Smooth muscle cell (in vitro differentiated cells): ENCODE data around the gene MOAP1. TPM values are rescaled to one million over a fixed set of nuclear protein-coding genes. Genes with fewer than 3 reads are reported as not detected.

Experiments
- DNase-seq: peaks from one replicate; lab custom pipeline; 2025; ENCODE audit not compliant: unreplicated experiment; lab: John Stamatoyannopoulos, UW
- H2AFZ ChIP-seq: fragments of 200-600 bp; sonication (generic); 2 replicates; pipeline ENCODE4 v1.6.0; 2016; ENCODE audit warnings: antibody characterized with exemption, low read depth, mild to moderate bottlenecking
- H3F3A ChIP-seq: fragments of 200-600 bp; sonication (generic); 2 replicates; pipeline ENCODE4 v1.6.0; 2017; ENCODE audit warnings: antibody characterized with exemption, low read depth
- H3K27ac ChIP-seq: fragments of 200-600 bp; sonication (generic); 2 replicates; pipeline ENCODE4 v1.5.1; 2016; ENCODE audit warnings: low read depth, mild to moderate bottlenecking
- H3K27me3 ChIP-seq: fragments of 200-600 bp; sonication (generic); 2 replicates; pipeline ENCODE4 v1.6.1; 2016; ENCODE audit warnings: low read depth, mild to moderate bottlenecking
- H3K36me3 ChIP-seq: fragments of 200-600 bp; sonication (generic); 2 replicates; pipeline ENCODE4 v1.5.1; 2016; ENCODE audit warnings: low read depth
- H3K4me1 ChIP-seq: fragments of 200-600 bp; sonication (generic); 2 replicates; pipeline ENCODE4 v1.5.1; 2016; ENCODE audit warnings: low read depth
- H3K4me2 ChIP-seq: fragments of 200-600 bp; sonication (generic); 2 replicates; pipeline ENCODE4 v1.6.0; 2016; ENCODE audit warnings: mild to moderate bottlenecking
- H3K4me3 ChIP-seq: fragments of 200-600 bp; sonication (generic); 2 replicates; pipeline ENCODE4 v1.5.1; 2016; ENCODE audit warnings: mild to moderate bottlenecking
- H3K79me2 ChIP-seq: fragments of 200-600 bp; sonication (generic); 2 replicates; pipeline ENCODE4 v1.6.0; 2016; ENCODE audit warnings: low read depth, mild to moderate bottlenecking
- H3K9ac ChIP-seq: fragments of 200-600 bp; sonication (generic); 2 replicates; pipeline ENCODE4 v1.6.0; 2016; ENCODE audit warnings: low read depth
- H3K9me3 ChIP-seq: fragments of 200-600 bp; sonication (generic); replicated peaks from 2 replicates; pipeline ENCODE4 v1.5.1; 2016; ENCODE audit warnings: low read depth
- H4K20me1 ChIP-seq: fragments of 200-600 bp; sonication (generic); 2 replicates; pipeline ENCODE4 v1.6.0; 2016; ENCODE audit warnings: low read depth
- WGBS: methylation state at CpG from one replicate; pipeline ENCODE4 v1.1.7; 2016; ENCODE audit warnings: low lambda C conversion rate; 5-methylcytosine and 5-hydroxymethylcytosine counted together
- polyA plus RNA-seq: library from polyadenylated mRNA; unstranded; fragments of >200 nt; fragmentation: Nextera tagmentation; extraction: Ambion mirVana; gene quantifications from 2 replicates; pipeline ENCODE4 v1.2.1, GENCODE V29; 2016
- total RNA-seq: library from RNA; depleted of rRNA; stranded (reverse); fragments of >200 nt; gene quantifications from 2 replicates; pipeline ENCODE4 v1.2.3, GENCODE V29; 2014
- TF ChIP-seq, protein P1 (sequence below): fragments of 200-600 bp; sonication (generic); IDR thresholded peaks from 2 replicates; pipeline ENCODE4 v1.5.1; 2017; ENCODE audit warnings: borderline replicate concordance, mild to moderate bottlenecking, antibody characterized with exemption; ENCODE audit not compliant: insufficient read depth, poor library complexity, severe bottlenecking

Gene MOAP1
- total and polyA plus RNA-seq, 2 experiments from 2014 or later, result 6.9 to 7.7 TPM

DNA sequence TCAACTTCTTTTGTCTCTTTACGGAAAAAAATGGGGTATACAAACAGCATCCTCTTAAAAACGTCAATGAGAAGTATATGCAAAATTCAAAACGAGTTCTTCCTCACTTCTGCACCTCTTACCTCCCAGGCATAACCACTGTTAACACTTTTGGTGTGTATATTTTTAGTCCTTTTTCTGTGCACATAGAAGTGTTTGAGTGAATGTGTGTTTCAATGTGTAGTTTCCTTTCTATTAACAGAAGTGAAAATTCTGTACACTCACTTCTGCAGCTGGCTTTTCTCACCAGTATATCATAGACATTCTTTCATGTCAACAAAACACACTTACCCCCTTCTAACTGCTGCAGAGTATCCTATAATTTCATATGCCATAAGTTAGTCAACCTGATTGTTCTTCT lies 27.7 kb upstream of the MOAP1 start:
- no peak overlapping the region for H3K4me2 ChIP-seq
- no peak overlapping the region for H3K4me3 ChIP-seq
- H3K36me3 ChIP-seq, result no peaks in the 10 kb centered on the region
- peaks cover 8% of the 10 kb centered on the region for H3K4me1 ChIP-seq
- no peak for DNase-seq
- WGBS, result 92% methylated on average over 3 of the region's 3 CpGs
- H3K27me3 ChIP-seq, result no peaks in the 10 kb centered on the region
- H3F3A ChIP-seq, result no peaks in the 10 kb centered on the region
- TF ChIP-seq, protein P1, sequence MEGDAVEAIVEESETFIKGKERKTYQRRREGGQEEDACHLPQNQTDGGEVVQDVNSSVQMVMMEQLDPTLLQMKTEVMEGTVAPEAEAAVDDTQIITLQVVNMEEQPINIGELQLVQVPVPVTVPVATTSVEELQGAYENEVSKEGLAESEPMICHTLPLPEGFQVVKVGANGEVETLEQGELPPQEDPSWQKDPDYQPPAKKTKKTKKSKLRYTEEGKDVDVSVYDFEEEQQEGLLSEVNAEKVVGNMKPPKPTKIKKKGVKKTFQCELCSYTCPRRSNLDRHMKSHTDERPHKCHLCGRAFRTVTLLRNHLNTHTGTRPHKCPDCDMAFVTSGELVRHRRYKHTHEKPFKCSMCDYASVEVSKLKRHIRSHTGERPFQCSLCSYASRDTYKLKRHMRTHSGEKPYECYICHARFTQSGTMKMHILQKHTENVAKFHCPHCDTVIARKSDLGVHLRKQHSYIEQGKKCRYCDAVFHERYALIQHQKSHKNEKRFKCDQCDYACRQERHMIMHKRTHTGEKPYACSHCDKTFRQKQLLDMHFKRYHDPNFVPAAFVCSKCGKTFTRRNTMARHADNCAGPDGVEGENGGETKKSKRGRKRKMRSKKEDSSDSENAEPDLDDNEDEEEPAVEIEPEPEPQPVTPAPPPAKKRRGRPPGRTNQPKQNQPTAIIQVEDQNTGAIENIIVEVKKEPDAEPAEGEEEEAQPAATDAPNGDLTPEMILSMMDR, result no peak
- no peak overlapping the region for H2AFZ ChIP-seq
- H3K79me2 ChIP-seq, result peaks cover 8% of the 10 kb centered on the region
- no peaks in the 10 kb centered on the region for H3K9me3 ChIP-seq
- H4K20me1 ChIP-seq, result no peaks in the 10 kb centered on the region
- no peak overlapping the region for H3K27ac ChIP-seq
- no peak overlapping the region for H3K9ac ChIP-seq

DNA sequence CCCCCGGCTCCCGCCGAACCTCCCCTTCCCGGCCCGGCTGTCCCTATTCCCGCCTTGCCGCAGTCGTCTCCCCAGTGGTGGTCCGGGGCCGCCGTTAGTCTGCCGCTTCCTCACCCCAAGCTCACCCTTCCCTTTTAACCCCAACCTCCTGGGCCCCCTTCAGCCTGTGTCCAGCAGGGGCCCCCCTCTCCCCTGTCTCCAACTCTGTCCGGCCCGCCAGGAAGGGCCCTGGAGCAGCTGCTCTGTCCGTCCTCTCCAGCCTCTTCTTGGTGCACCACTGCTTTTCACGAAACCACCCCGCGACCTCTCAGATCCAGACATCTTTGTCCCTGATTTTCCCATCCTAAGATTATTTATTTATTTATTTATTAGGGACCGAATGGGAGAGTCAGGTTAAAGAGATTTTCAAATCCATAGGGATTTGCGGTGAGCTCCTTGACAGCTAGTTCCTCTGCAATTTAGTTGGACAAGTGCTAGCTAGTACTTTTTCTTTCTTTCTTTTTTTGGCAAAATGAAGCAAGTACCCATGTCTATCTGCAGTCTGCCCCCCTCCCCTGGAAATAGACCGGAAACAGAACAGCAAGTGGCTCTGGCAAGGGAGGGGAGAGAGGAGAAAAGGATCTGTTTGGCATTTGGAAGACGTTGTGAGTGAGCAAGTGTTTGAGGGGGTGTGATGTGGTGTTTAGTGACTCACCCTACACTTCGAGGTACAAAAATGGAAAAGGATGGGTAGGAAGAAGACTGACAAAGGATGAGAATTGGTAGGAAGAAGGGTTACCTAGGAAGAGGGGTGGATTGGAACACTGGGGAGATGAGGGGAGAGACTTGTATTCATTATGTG lies 23.0 kb upstream of the MOAP1 start:
- Histone ChIP-seq H3F3A (no peaks in the 10 kb centered on the region), H3K9me3 (no peaks in the 10 kb centered on the region), H3K36me3 (no peaks in the 10 kb centered on the region), H3K27me3 (no peaks in the 10 kb centered on the region), H3K4me3 (peak overlapping the region; percentile 73), H3K79me2 (peaks cover 29% of the 10 kb centered on the region), H3K9ac (peak overlapping the region; percentile 15), H3K27ac (peak overlapping the region; percentile 33), H3K4me2 (peak overlapping the region; percentile 87), H2AFZ (peak overlapping the region; percentile 68), H3K4me1 (peaks cover 11% of the 10 kb centered on the region), H4K20me1 (no peaks in the 10 kb centered on the region)
- TF ChIP-seq, protein P1, result peak; percentile 46
- 1% methylated on average over 16 of the region's 23 CpGs for WGBS
- peak; percentile 66 for DNase-seq

DNA sequence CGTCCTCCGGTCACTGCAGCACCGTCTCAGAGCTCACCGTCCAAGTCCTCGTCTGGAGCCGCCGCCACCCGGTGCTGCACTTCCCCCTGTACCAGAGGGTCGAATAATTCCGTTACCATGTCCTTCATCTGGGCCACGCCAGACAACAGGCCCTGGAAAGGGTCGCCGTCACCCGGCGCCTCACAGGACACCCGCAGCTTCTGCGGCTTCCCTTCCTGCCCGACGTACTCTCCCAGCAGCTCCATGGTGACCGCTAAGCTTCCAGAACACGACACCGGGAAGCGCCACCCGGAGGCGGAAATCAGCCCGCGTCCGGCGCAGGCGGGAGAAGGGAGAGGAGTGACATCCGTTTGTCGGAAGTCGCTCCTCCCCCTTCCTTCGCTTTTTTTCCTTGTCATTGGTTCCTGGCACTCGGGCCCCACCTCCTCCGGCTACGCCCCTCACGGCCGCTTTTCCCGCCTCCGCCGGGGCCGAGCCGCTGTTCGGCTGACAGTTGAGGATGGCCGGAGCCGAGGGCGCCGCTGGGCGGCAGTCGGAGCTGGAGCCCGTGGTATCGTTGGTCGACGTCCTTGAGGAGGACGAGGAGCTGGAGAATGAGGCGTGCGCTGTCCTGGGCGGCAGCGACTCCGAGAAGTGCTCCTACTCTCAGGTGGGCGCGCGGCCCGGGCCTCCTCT lies 22.2 kb upstream of the MOAP1 start, which contains the start of the genes GON7 and UBR7:
GON7 (minus strand) TSS at position 273 of the 675 bp plus-strand sequence; CDS start at position 245, 28 bp downstream.
UBR7 (plus strand) TSS at position 464 of the 675 bp plus-strand sequence; CDS start at position 500, 36 bp downstream.
- under 1% methylated on average over 65 of the region's 65 CpGs for WGBS

More for the DNA sequence above, 22.2 kb upstream of the MOAP1 start, which contains the start of the genes GON7 and UBR7:
- H2AFZ ChIP-seq, result peak within 1 kb of the TSS; percentile 84
- peak within 1 kb of the TSS; percentile 87 for H3K4me2 ChIP-seq
- H3K9me3 ChIP-seq, result no peaks in the 10 kb centered on the region
- H3F3A ChIP-seq, result no peaks in the 10 kb centered on the region
- peak within 1 kb of the TSS; percentile 80 for H3K9ac ChIP-seq
- TF ChIP-seq, protein P1, result peak; percentile 23
- DNase-seq, result peak; percentile 80
- H3K4me1 ChIP-seq, result peaks cover 11% of the 10 kb centered on the region
- H4K20me1 ChIP-seq, result no peaks in the 10 kb centered on the region
- peak within 1 kb of the TSS; percentile 75 for H3K27ac ChIP-seq
- no peaks in the 10 kb centered on the region for H3K36me3 ChIP-seq
- no peaks in the 10 kb centered on the region for H3K27me3 ChIP-seq
- H3K79me2 ChIP-seq, result peaks cover 29% of the 10 kb centered on the region
- peak within 1 kb of the TSS; percentile 73 for H3K4me3 ChIP-seq
